GM12878 (cell line): ENCODE data around the gene NRG3. TPM values are rescaled to one million over a fixed set of nuclear protein-coding genes. Genes with fewer than 3 reads are reported as not detected.

Source experiments
- ATAC-seq: fragments of 200-7000 bp; cut with Tn5 transposase; 3 replicates; pipeline ENCODE4 v1.9.1; 2020; ENCODE audit warnings: mild to moderate bottlenecking, moderate library complexity
- BruUV-seq: library from RNA; stranded (reverse); fragments of 400-500 nt; replicated peaks from 2 replicates; lab custom pipeline; 2021; lab: Mats Ljungman, UMichigan
- CTCF ChIA-PET: fragments of 300-600 bp; sonication (Branson Sonifier 250); formaldehyde crosslinking; extraction: SDS; loops from one replicate; lab custom pipeline; 2021; ENCODE audit warnings: inconsistent platforms; lab: Yijun Ruan, JAX
- POLR2A ChIA-PET: fragments of 350-600 bp; formaldehyde crosslinking; extraction: SDS; loops from one replicate; lab custom pipeline; 2021; ENCODE audit warnings: inconsistent platforms; lab: Charles Lee
- RAD21 ChIA-PET: fragments of 300-600 bp; sonication (Branson Sonifier 250); formaldehyde crosslinking; loops from one replicate; lab custom pipeline; 2023; ENCODE audit warnings: antibody characterized with exemption; ENCODE audit not compliant: unreplicated experiment; lab: Charles Lee
- SMC1A ChIA-PET: fragments of 300-600 bp; sonication (Branson Sonifier 250); formaldehyde crosslinking; loops from one replicate; lab custom pipeline; 2023; ENCODE audit not compliant: unreplicated experiment, uncharacterized antibody; lab: Charles Lee
- DNase-seq: peaks from one replicate; pipeline ENCODE4 v3.0.0-alpha.2; 2011; ENCODE audit warnings: low read depth, low spot score
- FAIRE-seq: peaks from 3 replicates; lab custom pipeline; 2011; peaks lifted over from hg19 to GRCh38; lab: Jason Lieb, UNC
- H2AFZ ChIP-seq: 2 replicates; pipeline ENCODE4 v1.6.0; 2011; ENCODE audit warnings: low read depth, low read length, control low read depth; ENCODE audit not compliant: control insufficient read depth
- H3K27ac ChIP-seq: 2 replicates; pipeline ENCODE4 v1.5.1; 2011; ENCODE audit warnings: control low read depth; ENCODE audit not compliant: control insufficient read depth, insufficient read depth
- H3K27me3 ChIP-seq, 2 experiments: replicated peaks in 1 of 2; 2 replicates each; pipeline versions ENCODE4 v1.6.0 to v1.6.1; 2011; ENCODE audit warnings: low read length in 1 of 2; ENCODE audit not compliant: control insufficient read depth in 2 of 2, insufficient read depth in 2 of 2
- H3K36me3 ChIP-seq, 2 experiments: 2 replicates each; pipeline ENCODE4 v1.5.1; 2011; ENCODE audit warnings: low read length in 1 of 2; ENCODE audit not compliant: control insufficient read depth in 2 of 2, insufficient read depth in 2 of 2
- H3K4me1 ChIP-seq: 2 replicates; pipeline ENCODE4 v1.6.1; 2011; ENCODE audit warnings: mild to moderate bottlenecking, low read length, moderate library complexity, mixed read lengths; ENCODE audit not compliant: control insufficient read depth, insufficient read depth
- H3K4me2 ChIP-seq: 2 replicates; pipeline ENCODE4 v1.6.0; 2011; ENCODE audit warnings: control low read depth; ENCODE audit not compliant: control insufficient read depth, insufficient read depth
- H3K4me3 ChIP-seq: fragments of 200-600 bp; sonication (generic); 2 replicates; pipeline ENCODE4 v1.5.1; 2016
- H3K79me2 ChIP-seq: 2 replicates; pipeline ENCODE4 v1.6.0; 2011; ENCODE audit warnings: low read length; ENCODE audit not compliant: control insufficient read depth, insufficient read depth
- H3K9ac ChIP-seq: 2 replicates; pipeline ENCODE4 v1.8.0; 2011; ENCODE audit warnings: low read length, control low read depth, mixed read lengths; ENCODE audit not compliant: control insufficient read depth, insufficient read depth
- H3K9me3 ChIP-seq: replicated peaks from 3 replicates; pipeline ENCODE4 v1.5.1; 2011; ENCODE audit warnings: mild to moderate bottlenecking, low read length; ENCODE audit not compliant: control insufficient read depth, insufficient read depth
- H4K20me1 ChIP-seq: 2 replicates; pipeline ENCODE4 v1.6.0; 2011; ENCODE audit not compliant: control insufficient read depth, insufficient read depth
- CHD4 ChIP-seq: fragments of 200-600 bp; sonication (generic); IDR thresholded peaks from 2 replicates; pipeline ENCODE4 v1.6.1; 2016; ENCODE audit warnings: mild to moderate bottlenecking
- NR2F1 ChIP-seq: fragments of 450-650 bp; conservative IDR thresholded peaks from 2 replicates; pipeline ENCODE4 v1.6.1; 2017; ENCODE audit warnings: mild to moderate bottlenecking
- TCF3 ChIP-seq: IDR thresholded peaks from 2 replicates; pipeline ENCODE4 v1.6.1; 2012; ENCODE audit warnings: low read depth, mild to moderate bottlenecking, low read length, borderline replicate concordance; ENCODE audit not compliant: insufficient read depth
- WGBS: methylation state at CpG from one replicate; pipeline ENCODE4 v1.1.6; 2016; ENCODE audit warnings: low lambda C conversion rate; ENCODE audit not compliant: insufficient replicate concordance, insufficient coverage; ENCODE audit errors: missing lambda C conversion rate; 5-methylcytosine and 5-hydroxymethylcytosine counted together
- in situ Hi-C: fragments of 300-500 bp; cut with MboI; formaldehyde crosslinking; loops from 9 replicates; pipeline ENCODE4 v1.14.3; 2018; ENCODE audit warnings: mixed read lengths
- intact Hi-C: fragments of 100-400 bp; cut with micrococcal nuclease; formaldehyde crosslinking; loops from one replicate; pipeline ENCODE4 v1.14.2; 2022; ENCODE audit not compliant: unreplicated experiment
- polyA plus RNA-seq, 11 experiments: library from polyadenylated mRNA; depleted of rRNA in 4 of 11; unstranded in 6 of 11; stranded (reverse) in 5 of 11; fragments of >200 nt; fragmentation: Nextera tagmentation in 4 of 11; fragmentation: Illumina TruSeq in 1 of 11; extraction: Ambion mirVana in 4 of 11; extraction: Trizol in 1 of 11; gene quantifications; 1 replicate in 1 of 11; 2 replicates in 10 of 11; pipeline versions ENCODE4 v1.2.1 to v1.2.3, GENCODE V29; 2011 to 2016; ENCODE audit warnings: inconsistent platforms in 2 of 11, missing spikeins in 2 of 11, low read depth in 1 of 11
- total RNA-seq, 4 experiments: library from RNA; depleted of rRNA in 3 of 4; stranded (reverse); fragments of >200 nt in 3 of 4; fragmentation: Illumina TruSeq in 1 of 4; extraction: Trizol in 1 of 4; gene quantifications; 2 replicates each; pipeline versions ENCODE4 v1.2.1 to v1.2.3, GENCODE V29; 2013 to 2021
- TF ChIP-seq, protein P1 (sequence below): fragments of 450-650 bp; IDR thresholded peaks from 2 replicates; pipeline ENCODE4 v1.6.1; 2018; ENCODE audit warnings: mild to moderate bottlenecking, low read depth, moderate library complexity; ENCODE audit not compliant: partially characterized antibody
- TF ChIP-seq, protein P2 (sequence below): fragments of 450-650 bp; IDR thresholded peaks from 2 replicates; pipeline ENCODE4 v1.6.1; 2016; ENCODE audit warnings: mild to moderate bottlenecking, moderate library complexity, borderline replicate concordance
- TF ChIP-seq, protein P3 (sequence below), 3 experiments: IDR thresholded peaks in 2 of 3; conservative IDR thresholded peaks in 1 of 3; 2 replicates each; pipeline ENCODE4 v1.5.1; 2011; ENCODE audit warnings: low read depth in 3 of 3, low read length in 3 of 3, mild to moderate bottlenecking in 3 of 3, control low read depth in 2 of 3, moderate library complexity in 2 of 3, inconsistent platforms in 1 of 3, mixed read lengths in 1 of 3; ENCODE audit not compliant: control insufficient read depth in 2 of 3, insufficient read depth in 1 of 3; ENCODE audit errors: extremely low read depth in 1 of 3

The NRG3 gene
- total and polyA plus RNA-seq, 10 of the 15 experiments (the other 5 are each of a cell fraction or from before 2014, with no cell fraction given) = 0.03 to 0.41 (median 0.17) TPM; not detected in 3

DNA sequence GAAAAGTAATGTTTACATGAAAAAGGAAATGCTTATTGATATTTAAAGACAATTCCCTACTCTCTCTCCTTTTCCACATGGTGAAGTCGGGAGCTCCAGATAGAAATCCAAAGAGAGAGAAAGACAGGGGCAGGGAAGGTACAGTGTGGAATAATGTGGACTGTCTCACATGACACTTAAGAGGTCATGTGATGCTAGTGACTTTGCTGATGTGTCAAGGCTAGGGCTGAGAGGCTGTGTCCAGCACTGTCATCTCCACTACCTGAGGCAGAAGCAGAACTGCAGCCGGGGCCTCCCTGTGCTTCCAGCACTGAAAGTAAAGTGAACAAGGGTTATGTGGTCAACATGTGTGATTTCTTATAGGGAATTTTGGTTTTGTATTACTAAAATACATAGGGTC is 26.0 kb downstream of the NRG3 start (continued):
- TF ChIP-seq, protein P1, sequence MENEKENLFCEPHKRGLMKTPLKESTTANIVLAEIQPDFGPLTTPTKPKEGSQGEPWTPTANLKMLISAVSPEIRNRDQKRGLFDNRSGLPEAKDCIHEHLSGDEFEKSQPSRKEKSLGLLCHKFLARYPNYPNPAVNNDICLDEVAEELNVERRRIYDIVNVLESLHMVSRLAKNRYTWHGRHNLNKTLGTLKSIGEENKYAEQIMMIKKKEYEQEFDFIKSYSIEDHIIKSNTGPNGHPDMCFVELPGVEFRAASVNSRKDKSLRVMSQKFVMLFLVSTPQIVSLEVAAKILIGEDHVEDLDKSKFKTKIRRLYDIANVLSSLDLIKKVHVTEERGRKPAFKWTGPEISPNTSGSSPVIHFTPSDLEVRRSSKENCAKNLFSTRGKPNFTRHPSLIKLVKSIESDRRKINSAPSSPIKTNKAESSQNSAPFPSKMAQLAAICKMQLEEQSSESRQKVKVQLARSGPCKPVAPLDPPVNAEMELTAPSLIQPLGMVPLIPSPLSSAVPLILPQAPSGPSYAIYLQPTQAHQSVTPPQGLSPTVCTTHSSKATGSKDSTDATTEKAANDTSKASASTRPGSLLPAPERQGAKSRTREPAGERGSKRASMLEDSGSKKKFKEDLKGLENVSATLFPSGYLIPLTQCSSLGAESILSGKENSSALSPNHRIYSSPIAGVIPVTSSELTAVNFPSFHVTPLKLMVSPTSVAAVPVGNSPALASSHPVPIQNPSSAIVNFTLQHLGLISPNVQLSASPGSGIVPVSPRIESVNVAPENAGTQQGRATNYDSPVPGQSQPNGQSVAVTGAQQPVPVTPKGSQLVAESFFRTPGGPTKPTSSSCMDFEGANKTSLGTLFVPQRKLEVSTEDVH = no peak
- no peak for TF ChIP-seq CHD4
- TF ChIP-seq TCF3 = no peak
- TF ChIP-seq, protein P2, sequence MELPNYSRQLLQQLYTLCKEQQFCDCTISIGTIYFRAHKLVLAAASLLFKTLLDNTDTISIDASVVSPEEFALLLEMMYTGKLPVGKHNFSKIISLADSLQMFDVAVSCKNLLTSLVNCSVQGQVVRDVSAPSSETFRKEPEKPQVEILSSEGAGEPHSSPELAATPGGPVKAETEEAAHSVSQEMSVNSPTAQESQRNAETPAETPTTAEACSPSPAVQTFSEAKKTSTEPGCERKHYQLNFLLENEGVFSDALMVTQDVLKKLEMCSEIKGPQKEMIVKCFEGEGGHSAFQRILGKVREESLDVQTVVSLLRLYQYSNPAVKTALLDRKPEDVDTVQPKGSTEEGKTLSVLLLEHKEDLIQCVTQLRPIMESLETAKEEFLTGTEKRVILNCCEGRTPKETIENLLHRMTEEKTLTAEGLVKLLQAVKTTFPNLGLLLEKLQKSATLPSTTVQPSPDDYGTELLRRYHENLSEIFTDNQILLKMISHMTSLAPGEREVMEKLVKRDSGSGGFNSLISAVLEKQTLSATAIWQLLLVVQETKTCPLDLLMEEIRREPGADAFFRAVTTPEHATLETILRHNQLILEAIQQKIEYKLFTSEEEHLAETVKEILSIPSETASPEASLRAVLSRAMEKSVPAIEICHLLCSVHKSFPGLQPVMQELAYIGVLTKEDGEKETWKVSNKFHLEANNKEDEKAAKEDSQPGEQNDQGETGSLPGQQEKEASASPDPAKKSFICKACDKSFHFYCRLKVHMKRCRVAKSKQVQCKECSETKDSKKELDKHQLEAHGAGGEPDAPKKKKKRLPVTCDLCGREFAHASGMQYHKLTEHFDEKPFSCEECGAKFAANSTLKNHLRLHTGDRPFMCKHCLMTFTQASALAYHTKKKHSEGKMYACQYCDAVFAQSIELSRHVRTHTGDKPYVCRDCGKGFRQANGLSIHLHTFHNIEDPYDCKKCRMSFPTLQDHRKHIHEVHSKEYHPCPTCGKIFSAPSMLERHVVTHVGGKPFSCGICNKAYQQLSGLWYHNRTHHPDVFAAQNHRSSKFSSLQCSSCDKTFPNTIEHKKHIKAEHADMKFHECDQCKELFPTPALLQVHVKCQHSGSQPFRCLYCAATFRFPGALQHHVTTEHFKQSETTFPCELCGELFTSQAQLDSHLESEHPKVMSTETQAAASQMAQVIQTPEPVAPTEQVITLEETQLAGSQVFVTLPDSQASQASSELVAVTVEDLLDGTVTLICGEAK = no peak

DNA sequence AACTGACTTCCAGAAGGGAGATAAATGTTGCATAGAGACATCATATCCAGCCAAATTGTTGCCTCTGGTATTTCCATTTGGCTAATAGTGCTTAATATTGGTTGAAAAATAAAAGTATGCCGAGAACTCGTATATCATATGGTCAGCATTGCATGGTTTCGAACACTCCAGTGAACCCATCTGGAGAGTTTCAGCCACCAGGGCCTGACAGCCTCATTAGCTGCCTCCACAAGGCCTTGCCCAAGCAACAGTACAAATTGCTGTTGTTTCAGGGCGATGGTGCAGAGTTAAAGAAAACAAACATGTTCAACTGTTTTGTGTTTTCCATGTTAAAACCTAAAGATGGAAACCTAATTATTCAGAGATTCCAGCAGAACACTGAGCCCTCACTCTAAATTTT is 28.5 kb downstream of the NRG3 start:
- ChIA-PET RAD21 (no interaction called here), CTCF (no interaction called here), POLR2A (no interaction called here), SMC1A (no interaction called here)
- H3K36me3 ChIP-seq = no peaks in the 10 kb centered on the region
- no peaks in the 10 kb centered on the region for H3K4me1 ChIP-seq
- WGBS = 37% methylated on average over 4 of the region's 4 CpGs
- no peaks in the 10 kb centered on the region for H3K79me2 ChIP-seq
- no peaks in the 10 kb centered on the region; a peak in 1 of 4 replicates for H3K27me3 ChIP-seq
- in situ Hi-C loops (no loop called here), intact Hi-C loops (no loop called here)
- no peak for TF ChIP-seq NR2F1
- TF ChIP-seq, protein P3, sequence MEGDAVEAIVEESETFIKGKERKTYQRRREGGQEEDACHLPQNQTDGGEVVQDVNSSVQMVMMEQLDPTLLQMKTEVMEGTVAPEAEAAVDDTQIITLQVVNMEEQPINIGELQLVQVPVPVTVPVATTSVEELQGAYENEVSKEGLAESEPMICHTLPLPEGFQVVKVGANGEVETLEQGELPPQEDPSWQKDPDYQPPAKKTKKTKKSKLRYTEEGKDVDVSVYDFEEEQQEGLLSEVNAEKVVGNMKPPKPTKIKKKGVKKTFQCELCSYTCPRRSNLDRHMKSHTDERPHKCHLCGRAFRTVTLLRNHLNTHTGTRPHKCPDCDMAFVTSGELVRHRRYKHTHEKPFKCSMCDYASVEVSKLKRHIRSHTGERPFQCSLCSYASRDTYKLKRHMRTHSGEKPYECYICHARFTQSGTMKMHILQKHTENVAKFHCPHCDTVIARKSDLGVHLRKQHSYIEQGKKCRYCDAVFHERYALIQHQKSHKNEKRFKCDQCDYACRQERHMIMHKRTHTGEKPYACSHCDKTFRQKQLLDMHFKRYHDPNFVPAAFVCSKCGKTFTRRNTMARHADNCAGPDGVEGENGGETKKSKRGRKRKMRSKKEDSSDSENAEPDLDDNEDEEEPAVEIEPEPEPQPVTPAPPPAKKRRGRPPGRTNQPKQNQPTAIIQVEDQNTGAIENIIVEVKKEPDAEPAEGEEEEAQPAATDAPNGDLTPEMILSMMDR (IDR thresholded peaks at IDR 0.05 in 2 of 3, conservative IDR thresholded peaks at IDR 0.05 in 1 of 3; ENCODE audit: control insufficient read depth in 2 of 3, extremely low read depth in 1 of 3, insufficient read depth in 1 of 3, low read depth in 3 of 3, low read length in 3 of 3) = no peak
- H3K9ac ChIP-seq = no peak overlapping the region
- no peak overlapping the region for H2AFZ ChIP-seq
- FAIRE-seq (no peak), DNase-seq (no peak), ATAC-seq (no peak)
- no peak overlapping the region for H3K27ac ChIP-seq
- no peaks in the 10 kb centered on the region for H3K9me3 ChIP-seq
- H3K4me3 ChIP-seq = no peak overlapping the region
- BruUV-seq = no TSS peak
- H4K20me1 ChIP-seq = no peaks in the 10 kb centered on the region
- no peak overlapping the region for H3K4me2 ChIP-seq
